Middle frontal gyrus (tissue), 1 donor: ENCODE results near the gene AKAP13.

ENCODE experiments used
- DNase-seq: peaks from one replicate; pipeline ENCODE4 v3.0.0-alpha.2; 2015; ENCODE audit warnings: low spot score; ENCODE audit errors: extremely low spot score

Gene AKAP13

GRCh38 chr15:85499371-85499887 is 119.0 kb downstream of the AKAP13 start:
- no peak for DNase-seq

DNA sequence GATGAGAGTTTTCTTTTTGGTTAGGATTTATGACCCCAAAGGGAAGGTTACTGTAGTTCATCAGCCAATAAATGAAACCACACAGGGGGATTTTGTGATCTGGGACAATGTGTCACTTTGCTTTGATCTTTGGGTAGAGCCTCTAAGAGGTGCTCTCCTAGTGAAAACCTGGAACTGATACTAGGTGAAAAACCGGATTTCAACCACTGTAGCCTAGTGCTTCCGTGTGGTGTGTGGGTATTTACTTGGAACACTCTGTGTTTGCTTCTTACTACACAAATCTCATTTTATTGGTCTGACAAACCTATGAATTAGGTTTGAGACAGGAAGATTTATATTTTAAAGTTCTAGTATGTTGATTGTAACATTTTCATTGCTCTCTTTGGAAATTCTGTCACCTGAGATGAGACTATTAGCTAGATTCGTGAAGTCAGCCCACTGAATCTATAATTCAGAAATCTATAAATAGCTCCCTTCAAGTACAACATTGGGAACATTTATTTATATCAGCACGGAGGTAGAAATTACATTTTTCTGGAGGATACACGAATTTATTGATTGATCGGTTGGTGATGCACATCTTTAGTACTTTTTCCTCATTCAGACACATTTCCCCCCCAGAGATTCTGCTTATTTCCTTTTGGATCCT is 119.8 kb downstream of the AKAP13 start:
- DNase-seq, result no peak

- no peak for DNase-seq
These were observed 120.3 kb downstream of the AKAP13 start for GRCh38 chr15:85500729-85501128.

DNA sequence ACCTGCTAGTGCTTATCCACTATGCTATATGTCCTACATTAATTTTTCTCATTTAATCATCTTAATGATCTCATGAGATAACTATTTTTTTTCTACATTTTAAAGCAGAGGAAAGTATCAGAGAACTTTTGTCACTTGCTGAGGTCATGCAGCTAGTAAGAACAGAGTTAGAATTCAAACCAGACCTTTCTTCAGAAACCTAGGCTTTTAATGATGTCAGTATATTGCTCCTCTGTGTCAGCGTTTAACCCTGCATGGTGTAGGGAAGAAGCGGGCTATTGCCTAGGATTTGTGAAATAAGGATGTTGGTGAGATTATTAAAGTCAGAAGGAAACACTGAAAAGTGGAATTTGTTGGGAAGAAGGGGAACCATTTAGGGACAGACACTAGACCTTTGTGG is 121.2 kb downstream of the AKAP13 start:
- no peak for DNase-seq

GRCh38 chr15:85503151-85503799 is 122.9 kb downstream of the AKAP13 start:
- no peak for DNase-seq

DNA sequence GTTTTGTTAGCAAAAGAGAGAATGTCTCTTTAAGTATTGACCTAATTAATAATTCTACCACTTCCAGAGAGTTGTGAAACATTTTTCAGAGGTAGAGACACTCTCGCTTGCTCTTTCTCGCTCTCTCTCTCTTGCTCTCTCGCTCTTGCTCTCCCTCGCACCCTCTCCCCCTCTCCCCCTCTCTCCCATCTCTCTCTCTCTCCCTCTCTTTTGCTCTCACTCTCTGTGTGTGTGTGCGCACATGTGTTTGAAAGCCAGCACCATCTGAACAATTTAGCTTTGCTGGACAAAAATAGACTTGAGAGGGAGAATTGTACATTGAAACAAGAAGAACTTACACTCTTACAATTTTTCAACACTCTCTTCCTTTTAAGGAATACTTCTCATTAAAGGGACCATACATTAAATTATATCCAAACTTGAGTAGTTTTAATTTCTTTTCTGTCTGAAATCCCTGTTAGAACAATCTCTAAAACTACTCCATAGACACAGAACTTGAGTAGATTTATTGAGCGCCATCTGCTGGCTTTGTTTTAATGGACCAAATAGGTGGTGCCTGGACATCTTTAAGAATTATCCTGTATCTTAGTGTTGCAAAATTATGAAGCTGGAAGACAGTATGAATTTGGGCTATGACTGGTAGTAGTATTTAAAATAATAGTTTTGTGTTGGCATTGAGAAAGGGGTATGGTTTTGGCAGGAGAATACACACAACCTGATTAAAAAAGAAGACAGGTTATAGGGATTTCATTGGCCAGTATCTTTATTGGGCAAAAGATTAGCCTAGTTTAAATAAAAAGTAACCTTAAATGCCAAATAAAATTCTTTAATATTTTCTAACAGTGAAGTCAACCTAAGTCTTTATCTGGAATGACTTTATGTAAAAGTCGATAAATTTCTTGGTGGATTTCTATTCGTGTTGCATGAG is 124.6 kb downstream of the AKAP13 start:
- peak; percentile 53 for DNase-seq

DNA sequence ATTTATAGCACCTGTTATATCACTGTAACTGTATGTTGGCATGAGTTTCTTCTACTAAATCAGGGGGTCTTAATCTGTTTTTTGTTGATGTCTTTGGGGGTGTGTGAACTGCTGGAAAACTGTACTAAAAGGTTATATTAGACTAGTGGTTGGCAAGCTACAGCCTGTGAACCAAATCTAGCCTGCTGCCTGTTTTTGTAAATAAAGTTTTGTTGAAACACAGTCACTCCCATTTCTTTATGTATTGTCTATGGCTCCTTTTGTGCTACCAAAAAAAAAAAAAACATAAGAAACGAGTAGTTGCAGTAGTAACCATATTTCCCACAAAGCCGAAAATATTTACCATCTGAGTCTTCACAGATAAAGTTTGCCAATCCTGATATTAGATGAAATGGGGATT is 126.7 kb downstream of the AKAP13 start:
- DNase-seq, result no peak

DNA sequence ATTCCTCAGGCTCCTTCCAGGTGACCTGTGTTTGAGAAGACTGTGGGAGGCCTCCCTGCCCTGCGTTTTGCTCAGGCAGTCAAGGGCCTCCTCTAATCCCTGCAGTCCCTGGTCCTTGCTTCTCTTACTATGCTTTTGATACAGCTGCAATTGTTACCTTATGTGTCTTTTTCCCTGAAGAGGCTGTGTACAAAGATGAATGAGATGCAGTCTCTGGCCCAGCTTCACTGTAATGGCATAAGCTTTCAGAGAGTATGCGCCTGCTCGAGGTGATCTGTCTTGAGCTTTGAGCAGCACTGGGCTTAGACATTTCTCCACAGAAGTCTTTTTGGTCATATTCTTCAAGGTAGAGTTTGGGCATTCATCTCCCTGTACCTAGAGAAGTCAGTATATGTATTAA is 129.6 kb downstream of the AKAP13 start:
- DNase-seq, result no peak

- DNase-seq, result no peak
These were observed 134.0 kb downstream of the AKAP13 start for GRCh38 chr15:85514413-85514812.

DNA sequence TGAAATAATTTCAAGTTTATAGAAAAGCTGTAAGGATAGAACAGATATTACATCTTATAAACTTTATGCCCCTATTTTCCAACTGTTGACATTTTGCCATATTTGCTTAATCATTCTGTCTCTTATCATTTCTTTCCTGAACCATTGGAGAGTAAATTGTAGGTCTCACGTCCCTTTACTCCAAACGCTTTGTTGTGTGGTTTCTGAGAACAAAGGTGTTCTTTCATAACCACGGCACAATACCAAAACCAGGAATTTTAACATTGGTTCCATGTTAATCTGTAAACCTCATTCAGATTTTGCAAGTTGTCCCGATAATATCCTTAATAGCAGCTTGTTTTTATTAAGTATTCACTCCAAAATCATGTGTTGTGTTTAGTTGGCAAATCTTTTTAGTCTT is 134.8 kb downstream of the AKAP13 start:
- no peak for DNase-seq

- DNase-seq, result no peak
These were observed 136.7 kb downstream of the AKAP13 start for GRCh38 chr15:85517086-85517485.

- DNase-seq, result no peak
These were observed 138.8 kb downstream of the AKAP13 start for GRCh38 chr15:85518979-85519761.

GRCh38 chr15:85520650-85521049 is 140.2 kb downstream of the AKAP13 start:
- no peak for DNase-seq

GRCh38 chr15:85523530-85523929 is 143.1 kb downstream of the AKAP13 start:
- DNase-seq, result no peak

- DNase-seq, result no peak
These were observed 145.4 kb downstream of the AKAP13 start for GRCh38 chr15:85525755-85526154.

- DNase-seq, result no peak
These were observed 147.5 kb downstream of the AKAP13 start for GRCh38 chr15:85527895-85528294.

DNA sequence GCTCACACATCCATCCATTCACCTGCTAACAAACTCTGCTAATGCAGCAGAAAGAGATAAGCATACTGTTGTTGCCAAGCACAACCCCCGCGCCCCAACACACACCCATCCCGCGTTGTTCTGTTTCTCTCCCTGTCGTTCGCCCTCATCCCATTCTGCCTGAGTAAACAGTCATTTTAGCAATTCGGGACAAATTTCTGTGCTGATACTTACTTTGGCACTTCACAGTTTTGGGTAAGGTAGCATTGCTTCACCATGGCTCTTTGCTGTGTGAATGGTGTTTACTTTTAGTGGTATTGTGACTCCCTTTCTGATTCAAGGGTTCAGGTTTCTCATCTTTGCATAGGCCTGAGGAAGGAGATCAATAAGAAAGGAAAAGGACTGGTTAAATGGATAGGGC is 149.7 kb downstream of the AKAP13 start:
- DNase-seq, result no peak

DNA sequence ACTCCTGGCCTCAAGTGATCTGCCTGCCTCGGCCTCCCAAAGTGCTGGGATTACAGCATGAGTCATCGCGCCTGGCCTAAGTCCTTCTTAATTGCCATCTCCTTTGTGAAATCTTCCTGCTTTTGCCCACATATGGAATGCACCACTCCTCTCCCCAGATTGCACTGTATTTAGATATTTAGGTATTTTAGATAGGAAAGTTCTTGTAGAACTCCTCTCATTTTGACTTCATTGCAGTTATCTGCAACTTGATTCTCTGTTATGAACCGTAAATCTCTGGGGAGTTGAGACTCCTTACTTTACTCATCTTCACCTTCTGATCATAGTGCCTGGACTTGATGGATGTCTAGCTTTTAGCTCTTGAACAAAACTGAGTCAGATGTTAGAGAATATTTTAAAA is 150.7 kb downstream of the AKAP13 start:
- DNase-seq, result no peak

DNA sequence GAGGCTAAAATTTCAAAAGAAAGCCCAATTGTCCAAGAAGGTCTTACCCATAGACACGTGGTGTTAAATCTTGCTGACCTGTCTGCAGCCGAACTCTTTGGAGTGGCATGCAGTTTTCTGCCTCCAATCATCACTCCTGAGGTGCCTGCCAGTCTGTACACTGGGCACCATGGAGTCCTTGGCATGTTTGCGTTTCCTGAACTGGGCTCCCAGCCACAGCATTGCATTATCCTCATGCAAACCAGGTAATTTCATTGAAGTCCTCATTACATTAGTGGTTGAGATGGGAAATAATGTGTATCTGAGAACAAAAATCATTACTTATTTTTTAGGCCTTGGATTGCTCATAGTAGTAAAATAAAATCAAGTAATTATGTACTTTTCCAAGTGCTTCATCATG is 152.3 kb downstream of the AKAP13 start:
- no peak for DNase-seq

DNA sequence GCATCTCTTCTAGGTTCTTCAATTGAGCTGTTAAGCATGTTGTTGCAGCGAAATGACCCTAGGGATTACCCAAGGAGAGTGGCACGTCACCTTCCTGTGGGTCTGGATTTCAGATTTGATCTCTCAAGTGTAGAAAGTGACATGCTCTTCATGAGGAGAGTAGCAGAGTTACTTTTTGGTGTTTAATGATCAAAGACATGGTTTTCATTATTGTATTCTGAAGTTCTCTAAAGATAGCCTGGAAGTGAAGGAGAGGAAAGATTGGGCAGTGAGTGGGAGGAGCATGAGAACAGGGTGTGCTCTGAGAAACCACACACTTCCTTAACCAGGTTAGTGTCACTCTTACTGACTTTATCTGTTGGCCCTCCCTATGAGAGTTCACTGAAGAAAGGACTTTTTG is 153.6 kb downstream of the AKAP13 start:
- no peak for DNase-seq
